PC-9 (cell line): Measurements from ENCODE around the gene PSTPIP1. TPM values are rescaled to one million over a fixed set of nuclear protein-coding genes. Genes with fewer than 3 reads are reported as not detected.
"Not testable (repeated sequence)": the region's sequence is repeated elsewhere in the genome, so short reads cannot be mapped to it uniquely, and the experiment has no call there.

Experiments used
- BruUV-seq: library from RNA; stranded (reverse); fragments of 400-500 nt; replicated peaks from 2 replicates; lab custom pipeline; 2021; lab: Mats Ljungman, UMichigan
- CTCF ChIA-PET: fragments of 300-600 bp; sonication (Branson Sonifier 250); formaldehyde crosslinking; loops from one replicate; lab custom pipeline; 2022; ENCODE audit warnings: antibody characterized with exemption; lab: Charles Lee
- POLR2A ChIA-PET: fragments of 300-600 bp; sonication (Branson Sonifier 250); formaldehyde crosslinking; loops from one replicate; lab custom pipeline; 2022; ENCODE audit warnings: antibody characterized with exemption; ENCODE audit not compliant: unreplicated experiment; lab: Charles Lee
- DNase-seq, 2 experiments: peaks; one replicate each; pipeline versions ENCODE4 v3.0.0 to v3.0.0-alpha.2; 2015 to 2022; ENCODE audit warnings: mixed read lengths in 1 of 2
- H2AFZ ChIP-seq: fragments of 200-600 bp; sonication (generic); 2 replicates; pipeline ENCODE4 v1.8.1; 2017; ENCODE audit warnings: antibody characterized with exemption
- H3F3A ChIP-seq: fragments of 200-600 bp; sonication (generic); 2 replicates; pipeline ENCODE4 v1.8.1; 2017; ENCODE audit warnings: antibody characterized with exemption, mild to moderate bottlenecking, low read depth; ENCODE audit not compliant: insufficient read depth
- H3K27ac ChIP-seq: fragments of 200-600 bp; sonication (generic); 2 replicates; pipeline ENCODE4 v1.6.1; 2016; ENCODE audit warnings: mixed run types
- H3K27me3 ChIP-seq: fragments of 200-600 bp; sonication (generic); 2 replicates; pipeline ENCODE4 v1.6.1; 2016; ENCODE audit warnings: low read depth, mixed run types; ENCODE audit not compliant: insufficient read depth
- H3K36me3 ChIP-seq: fragments of 200-600 bp; sonication (generic); 2 replicates; pipeline ENCODE4 v1.6.1; 2016; ENCODE audit warnings: low read depth, mixed run types
- H3K4me1 ChIP-seq: fragments of 200-600 bp; sonication (generic); replicated peaks from 2 replicates; pipeline ENCODE4 v1.6.1; 2016; ENCODE audit warnings: mixed run types; ENCODE audit not compliant: insufficient read depth
- H3K4me2 ChIP-seq: fragments of 200-600 bp; sonication (generic); 2 replicates; pipeline ENCODE4 v1.6.1; 2017; ENCODE audit warnings: mixed run types
- H3K4me3 ChIP-seq: fragments of 200-600 bp; sonication (generic); 2 replicates; pipeline ENCODE4 v1.6.1; 2016; ENCODE audit warnings: mixed run types
- H3K79me2 ChIP-seq: fragments of 200-600 bp; sonication (generic); 2 replicates; pipeline ENCODE4 v1.6.1; 2017; ENCODE audit warnings: low read depth, mixed run types
- H3K9me2 ChIP-seq: fragments of 200-600 bp; sonication (generic); 2 replicates; pipeline ENCODE4 v1.8.1; 2017; ENCODE audit warnings: mild to moderate bottlenecking; ENCODE audit not compliant: insufficient read depth
- H3K9me3 ChIP-seq: fragments of 200-600 bp; sonication (generic); 2 replicates; pipeline ENCODE4 v1.8.1; 2016; ENCODE audit warnings: low read depth; ENCODE audit not compliant: insufficient read depth
- H4K20me1 ChIP-seq: fragments of 200-600 bp; sonication (generic); 2 replicates; pipeline ENCODE4 v1.8.1; 2017; ENCODE audit not compliant: insufficient read depth
- EZH2 ChIP-seq: fragments of 200-600 bp; sonication (generic); IDR thresholded peaks from 2 replicates; pipeline ENCODE4 v1.8.0; 2017; ENCODE audit warnings: antibody characterized with exemption, low read depth
- intact Hi-C: fragments of 100-400 bp; cut with micrococcal nuclease; formaldehyde crosslinking; loops from one replicate; pipeline ENCODE4 v1.10.0; 2022; ENCODE audit not compliant: unreplicated experiment
- total RNA-seq: library from RNA; stranded (reverse); gene quantifications from 2 replicates; pipeline ENCODE4 v1.2.3, GENCODE V29; 2021
- TF ChIP-seq, protein P1 (sequence below): fragments of 200-600 bp; sonication (generic); conservative IDR thresholded peaks from 2 replicates; pipeline ENCODE4 v1.6.1; 2017; ENCODE audit warnings: mixed run types, antibody characterized with exemption, mild to moderate bottlenecking, moderate library complexity

Gene PSTPIP1
- total RNA-seq, 1 experiment from 2014 or later, result not detected

DNA sequence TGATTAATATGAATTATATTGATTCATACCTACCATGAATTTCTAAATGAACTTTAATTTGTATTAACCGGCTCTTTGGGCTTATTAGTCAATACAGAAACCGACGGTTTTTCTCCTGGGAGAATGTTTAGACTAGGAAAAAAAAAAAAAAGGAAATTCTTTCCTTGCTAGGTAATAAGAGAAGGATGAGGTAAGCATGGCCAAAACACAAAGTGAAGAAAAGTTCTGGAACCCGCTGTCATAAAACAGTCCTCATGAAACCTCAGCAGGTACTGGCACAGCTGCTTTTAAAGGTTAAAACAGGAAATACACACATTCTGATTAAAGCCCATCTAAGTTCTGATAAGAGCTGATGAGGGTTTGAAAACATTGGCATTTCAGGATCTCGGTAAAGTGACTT, 30.8 kb upstream of the PSTPIP1 start:
- no peaks in the 10 kb centered on the region for H3K9me2 ChIP-seq

DNA sequence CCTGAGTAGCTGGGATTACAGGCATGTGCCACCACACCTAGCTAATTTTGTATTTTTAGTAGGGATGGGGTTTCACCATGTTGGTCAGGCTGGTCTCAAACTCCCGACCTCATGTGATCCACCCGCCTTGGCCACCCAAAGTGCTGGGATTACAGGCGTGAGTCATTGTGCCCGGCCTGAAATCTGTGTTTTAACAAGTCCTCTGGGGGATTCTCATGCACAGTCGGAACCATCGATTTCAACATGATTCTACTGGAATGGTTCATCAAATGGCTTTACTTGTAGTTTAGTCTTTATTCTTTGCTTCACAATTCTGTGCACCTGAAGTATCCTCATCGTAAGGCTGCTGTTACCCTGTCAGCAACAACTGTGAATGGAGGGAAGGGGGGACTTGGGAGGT, 28.9 kb upstream of the PSTPIP1 start:
- H3F3A ChIP-seq, DNase-seq, BruUV-seq, H3K36me3 ChIP-seq, H3K79me2 ChIP-seq, H3K4me2 ChIP-seq, H3K27ac ChIP-seq, intact Hi-C loops, H2AFZ ChIP-seq, H3K4me1 ChIP-seq, H3K9me2 ChIP-seq, H4K20me1 ChIP-seq, H3K9me3 ChIP-seq, POLR2A ChIA-PET, CTCF ChIA-PET, H3K4me3 ChIP-seq: not testable (repeated sequence)
- 0 out of 2 replicates have a peak, but pooled peaks cover 10% of the 10 kb centered on the region for H3K27me3 ChIP-seq

More for the DNA sequence above, 30.8 kb upstream of the PSTPIP1 start:
- no TSS peak for BruUV-seq
- H3K4me1 ChIP-seq, result no peaks in the 10 kb centered on the region
- H3K79me2 ChIP-seq, result no peaks in the 10 kb centered on the region
- H3K36me3 ChIP-seq, result no peaks in the 10 kb centered on the region
- intact Hi-C loops, result no loop called here
- no peak overlapping the region for H3K27ac ChIP-seq
- ChIA-PET CTCF (no interaction called here), POLR2A (interaction anchor here (0.6 kb wide), 2 partner anchors 70 to 107 kb away, joined by 3 to 6 read pairs; partner anchors contain the start of gene TSPAN3)
- TF ChIP-seq, protein P1, sequence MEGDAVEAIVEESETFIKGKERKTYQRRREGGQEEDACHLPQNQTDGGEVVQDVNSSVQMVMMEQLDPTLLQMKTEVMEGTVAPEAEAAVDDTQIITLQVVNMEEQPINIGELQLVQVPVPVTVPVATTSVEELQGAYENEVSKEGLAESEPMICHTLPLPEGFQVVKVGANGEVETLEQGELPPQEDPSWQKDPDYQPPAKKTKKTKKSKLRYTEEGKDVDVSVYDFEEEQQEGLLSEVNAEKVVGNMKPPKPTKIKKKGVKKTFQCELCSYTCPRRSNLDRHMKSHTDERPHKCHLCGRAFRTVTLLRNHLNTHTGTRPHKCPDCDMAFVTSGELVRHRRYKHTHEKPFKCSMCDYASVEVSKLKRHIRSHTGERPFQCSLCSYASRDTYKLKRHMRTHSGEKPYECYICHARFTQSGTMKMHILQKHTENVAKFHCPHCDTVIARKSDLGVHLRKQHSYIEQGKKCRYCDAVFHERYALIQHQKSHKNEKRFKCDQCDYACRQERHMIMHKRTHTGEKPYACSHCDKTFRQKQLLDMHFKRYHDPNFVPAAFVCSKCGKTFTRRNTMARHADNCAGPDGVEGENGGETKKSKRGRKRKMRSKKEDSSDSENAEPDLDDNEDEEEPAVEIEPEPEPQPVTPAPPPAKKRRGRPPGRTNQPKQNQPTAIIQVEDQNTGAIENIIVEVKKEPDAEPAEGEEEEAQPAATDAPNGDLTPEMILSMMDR, result no peak
- no peak for TF ChIP-seq EZH2
- H3F3A ChIP-seq, result no peaks in the 10 kb centered on the region
- no peak for DNase-seq
- no peak overlapping the region for H2AFZ ChIP-seq
- no peak overlapping the region for H3K4me2 ChIP-seq
- no peaks in the 10 kb centered on the region for H4K20me1 ChIP-seq
- H3K9me3 ChIP-seq, result no peaks in the 10 kb centered on the region
- 0 out of 2 replicates have a peak, but pooled peaks cover 10% of the 10 kb centered on the region for H3K27me3 ChIP-seq
- H3K4me3 ChIP-seq, result no peak overlapping the region

DNA sequence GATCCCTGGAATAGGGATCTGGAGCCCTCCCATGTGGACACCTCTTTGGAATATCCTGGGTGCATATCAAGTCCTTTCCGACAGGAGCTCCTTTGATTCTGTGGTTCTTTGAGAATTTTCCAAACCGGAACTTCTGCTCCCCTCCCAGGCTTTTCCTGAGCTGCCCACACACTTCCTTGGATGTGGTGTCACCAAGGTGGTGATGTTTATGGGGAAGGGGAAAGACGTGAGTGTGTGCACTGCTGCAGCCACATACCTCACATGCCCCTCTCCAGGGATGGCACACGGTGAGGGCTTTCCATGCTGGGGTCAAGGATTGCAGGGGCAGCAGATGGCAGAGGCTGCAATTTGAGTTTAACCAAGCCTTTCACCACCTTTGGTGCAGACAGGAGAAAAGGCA, 27.9 kb upstream of the PSTPIP1 start:
- no peak overlapping the region for H2AFZ ChIP-seq
- CTCF ChIA-PET, result no interaction called here

More for the DNA sequence above, 27.9 kb upstream of the PSTPIP1 start:
- BruUV-seq, result no TSS peak
- no peaks in the 10 kb centered on the region for H3K9me3 ChIP-seq
- POLR2A ChIA-PET, result interaction anchor here (0.6 kb wide), 1 partner anchor 80 kb away, joined by 4 read pairs; no protein-coding TSS in a partner anchor
- no peak overlapping the region for H3K4me2 ChIP-seq
- H3K79me2 ChIP-seq, result no peaks in the 10 kb centered on the region
- no peak for DNase-seq
- H4K20me1 ChIP-seq, result no peaks in the 10 kb centered on the region
- H3K27me3 ChIP-seq, result 0 out of 2 replicates have a peak, but pooled peaks cover 10% of the 10 kb centered on the region
- no peaks in the 10 kb centered on the region for H3K4me1 ChIP-seq
- TF ChIP-seq EZH2, result no peak
- TF ChIP-seq, protein P1, result no peak
- H3F3A ChIP-seq, result no peaks in the 10 kb centered on the region
- intact Hi-C loops, result no loop called here
- no peak overlapping the region for H3K27ac ChIP-seq
- H3K9me2 ChIP-seq, result no peaks in the 10 kb centered on the region
- no peaks in the 10 kb centered on the region for H3K36me3 ChIP-seq
- no peak overlapping the region for H3K4me3 ChIP-seq
